GM13976 (cell line): ENCODE measurements around the gene HRH3.

Source experiments
- DNase-seq: peaks from one replicate; pipeline ENCODE4 v3.0.0; 2012; ENCODE audit warnings: low spot score
- CTCF ChIP-seq: IDR thresholded peaks from 2 replicates; pipeline ENCODE4 v1.5.1; 2012; ENCODE audit warnings: borderline replicate concordance, mild to moderate bottlenecking; ENCODE audit not compliant: insufficient read depth; ENCODE audit errors: extremely low read depth, missing control alignments, control extremely low read depth
- in situ Hi-C: fragments of 300-500 bp; cut with MboI; formaldehyde crosslinking; loops from one replicate; pipeline ENCODE4 v1.12.0; 2022; ENCODE audit warnings: low sequenced_read_pairs, mixed read lengths, inconsistent platforms; ENCODE audit not compliant: unreplicated experiment

Gene HRH3

DNA sequence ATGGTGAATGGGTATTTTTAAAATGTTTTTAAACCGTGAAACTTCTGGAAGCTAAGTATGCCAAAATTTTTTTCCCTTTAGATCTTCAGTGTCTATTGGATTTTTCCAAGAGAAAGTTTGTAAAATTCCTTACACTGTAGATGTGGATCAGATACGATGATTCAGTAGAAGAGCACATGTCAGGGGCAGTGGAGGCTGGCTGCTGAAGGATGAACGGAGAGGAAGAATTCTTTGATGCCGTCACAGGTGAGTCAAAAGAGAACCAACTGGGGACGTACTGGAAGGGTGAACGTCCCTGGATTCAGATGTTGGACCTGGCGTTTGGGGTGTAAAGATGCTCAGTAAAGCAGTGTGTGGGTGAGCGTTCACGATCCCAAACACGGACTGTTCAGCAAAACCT, 35.9 kb upstream of the HRH3 start:
- TF ChIP-seq CTCF = no peak
- in situ Hi-C loops = no loop called here
- no peak for DNase-seq

DNA sequence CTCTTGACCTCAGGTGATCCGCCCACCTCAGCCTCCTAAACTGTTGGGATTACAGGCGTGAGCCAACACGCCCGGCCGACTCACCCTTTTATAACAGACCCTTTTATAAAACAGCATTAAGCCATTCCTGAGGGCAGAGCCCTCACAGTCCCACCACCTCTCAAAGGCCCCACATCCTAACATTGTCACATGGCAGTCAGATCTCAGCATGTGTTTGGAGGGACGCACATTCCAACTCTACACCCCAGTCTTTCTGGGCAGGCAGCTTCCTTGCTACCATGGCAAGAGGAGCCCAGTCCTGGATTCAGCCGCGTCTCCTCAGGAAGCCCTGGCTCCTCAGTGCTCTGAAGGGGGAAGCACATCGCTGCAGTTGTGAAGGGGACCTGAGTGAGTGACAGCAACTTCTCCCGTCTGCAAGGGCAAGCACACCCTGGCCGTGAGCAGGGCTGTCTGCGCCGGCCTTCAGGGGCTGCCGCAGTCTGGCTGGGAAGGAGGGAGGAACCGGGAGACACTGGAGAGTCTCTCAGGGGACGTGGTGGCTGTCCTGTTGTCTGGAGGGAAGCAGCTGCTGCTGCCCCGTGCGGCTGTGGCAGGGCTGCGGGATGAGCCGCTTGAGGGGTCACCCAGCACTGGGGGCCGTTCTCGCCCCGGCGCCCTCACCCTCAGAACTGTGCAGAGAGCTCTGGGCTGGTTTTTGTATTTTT, 34.1 kb upstream of the HRH3 start:
- TF ChIP-seq CTCF = no peak
- DNase-seq = no peak
- in situ Hi-C loops = no loop called here

GRCh38 chr20:62253398-62253797, 33.3 kb upstream of the HRH3 start:
- DNase-seq = no peak
- no peak for TF ChIP-seq CTCF
- in situ Hi-C loops = no loop called here

DNA sequence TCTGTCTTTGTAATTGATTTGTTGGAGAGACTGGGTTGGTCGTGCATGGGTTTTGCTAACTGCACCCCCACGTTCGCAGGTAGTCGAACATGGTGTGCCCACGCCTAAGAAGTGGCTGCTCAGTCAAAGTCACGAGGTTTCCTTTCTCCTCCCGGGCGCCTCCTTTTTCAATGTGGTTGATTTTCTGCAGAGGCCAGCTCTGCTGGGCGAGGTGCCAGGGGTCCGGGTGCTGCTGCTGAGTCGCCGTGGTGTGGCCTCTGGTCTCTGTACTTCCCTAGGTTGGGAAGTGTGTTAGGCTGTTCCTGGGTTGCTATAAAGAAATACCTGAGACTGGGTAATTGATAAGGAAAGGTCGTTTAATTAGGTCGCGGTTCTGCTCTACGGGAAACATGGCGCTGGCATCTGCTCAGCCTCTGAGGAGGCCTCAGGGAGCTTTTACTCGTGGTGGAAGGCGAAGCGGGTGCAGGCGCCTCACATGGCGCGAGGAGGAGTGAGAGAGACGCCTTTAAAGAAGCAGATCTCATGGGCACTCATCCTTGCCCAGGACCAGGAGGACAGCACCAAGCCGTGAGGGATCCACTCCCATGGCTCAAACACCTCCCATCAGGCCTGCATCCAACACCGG, 32.4 kb upstream of the HRH3 start:
- in situ Hi-C loops = no loop called here
- no peak for TF ChIP-seq CTCF
- DNase-seq = no peak

DNA sequence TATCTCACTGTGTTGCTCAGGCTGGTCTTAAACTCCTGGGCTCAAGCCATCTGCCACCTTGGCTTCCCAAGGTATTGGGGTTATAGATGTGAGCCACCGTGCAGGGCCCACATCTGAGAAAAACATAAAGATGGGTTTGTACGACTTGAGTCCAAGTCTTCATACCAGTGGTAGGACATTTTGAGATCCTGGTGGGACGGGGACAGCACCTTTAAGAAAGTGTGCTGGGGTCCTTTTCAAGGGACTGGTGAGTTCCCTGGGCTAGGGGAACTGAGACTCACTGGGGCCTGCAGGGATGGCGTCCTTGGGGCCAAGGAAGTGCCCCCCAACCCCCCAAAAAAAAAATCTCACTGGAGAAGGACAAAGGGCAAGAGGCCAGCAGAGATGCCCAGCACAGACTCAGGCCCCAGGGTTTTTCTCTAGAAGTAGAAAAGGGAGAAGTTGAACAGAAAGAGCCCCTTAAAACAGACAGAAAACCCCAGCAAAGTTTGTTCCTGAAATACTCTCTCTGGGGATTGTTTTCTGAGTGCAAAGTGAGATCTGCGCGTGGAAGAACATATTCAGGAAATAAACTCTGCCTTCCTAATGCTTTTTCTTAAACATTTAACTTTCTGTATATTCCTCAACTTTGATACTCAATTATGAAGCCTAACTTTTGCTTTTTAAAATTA, 28.9 kb upstream of the HRH3 start:
- no peak for TF ChIP-seq CTCF
- DNase-seq = no peak
- in situ Hi-C loops = no loop called here

- in situ Hi-C loops = no loop called here
- no peak for TF ChIP-seq CTCF
- no peak for DNase-seq
Measured at GRCh38 chr20:62246872-62247652, 27.0 kb upstream of the HRH3 start.
